ENCODE measurements around the gene TRA2A.
A peak's percentile ranks its signal among the peaks of the same experiment; 100 is the strongest.
"Not testable (repeated sequence)": the region's sequence is repeated elsewhere in the genome, so short reads cannot be mapped to it uniquely, and the experiment has no call there.

The TRA2A gene

GRCh38 chr7:23531794-23532489 is at the start of gene TRA2A:
Gene TRA2A, minus strand, starts transcription at chr7:23531981. Its CDS starts 157 bp downstream, at chr7:23531824.
- DNase-seq (ENCODE audit: low read depth in 1 of 2, low spot score in 1 of 2) = peak; percentile 92 to 97

DNA sequence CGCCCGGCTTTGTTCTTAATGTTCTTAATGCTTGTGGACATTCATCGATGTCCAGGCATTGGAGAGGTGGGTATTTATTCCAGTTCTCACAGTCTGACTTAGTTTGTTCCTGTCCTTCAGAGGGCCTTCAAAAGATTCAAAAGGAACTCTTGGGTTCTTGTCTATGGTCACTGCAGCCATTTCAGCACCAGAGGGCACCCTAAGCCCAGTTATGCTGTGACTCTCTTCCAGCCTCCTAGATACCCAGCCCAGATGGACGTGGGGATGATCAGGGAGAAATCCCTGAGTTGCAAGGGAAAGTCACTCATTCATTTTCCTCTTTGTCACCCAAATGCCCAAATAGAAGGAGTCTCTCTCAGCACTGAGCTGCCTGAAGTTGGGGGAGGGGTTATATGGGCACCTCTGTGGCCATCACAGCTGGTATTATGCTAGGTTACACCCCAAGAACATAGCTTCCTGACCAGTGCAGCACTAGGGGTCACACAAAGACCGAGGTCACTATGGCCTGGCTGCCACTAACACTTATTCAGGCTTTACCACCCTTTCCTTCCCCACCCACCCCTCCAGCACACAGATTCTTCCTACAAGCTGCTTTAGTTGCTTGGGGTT is 38.9 kb upstream of the TRA2A start:
- DNase-seq (ENCODE audit: low read depth in 1 of 2, low spot score in 1 of 2) = peak; percentile 13 to 42

GRCh38 chr7:23558303-23558702 is 26.5 kb upstream of the TRA2A start:
- DNase-seq (ENCODE audit: low read depth in 1 of 2, low spot score in 1 of 2) = no peak

GRCh38 chr7:23547662-23548061 is 15.9 kb upstream of the TRA2A start:
- DNase-seq (ENCODE audit: low read depth in 1 of 2, low spot score in 1 of 2) = no peak

DNA sequence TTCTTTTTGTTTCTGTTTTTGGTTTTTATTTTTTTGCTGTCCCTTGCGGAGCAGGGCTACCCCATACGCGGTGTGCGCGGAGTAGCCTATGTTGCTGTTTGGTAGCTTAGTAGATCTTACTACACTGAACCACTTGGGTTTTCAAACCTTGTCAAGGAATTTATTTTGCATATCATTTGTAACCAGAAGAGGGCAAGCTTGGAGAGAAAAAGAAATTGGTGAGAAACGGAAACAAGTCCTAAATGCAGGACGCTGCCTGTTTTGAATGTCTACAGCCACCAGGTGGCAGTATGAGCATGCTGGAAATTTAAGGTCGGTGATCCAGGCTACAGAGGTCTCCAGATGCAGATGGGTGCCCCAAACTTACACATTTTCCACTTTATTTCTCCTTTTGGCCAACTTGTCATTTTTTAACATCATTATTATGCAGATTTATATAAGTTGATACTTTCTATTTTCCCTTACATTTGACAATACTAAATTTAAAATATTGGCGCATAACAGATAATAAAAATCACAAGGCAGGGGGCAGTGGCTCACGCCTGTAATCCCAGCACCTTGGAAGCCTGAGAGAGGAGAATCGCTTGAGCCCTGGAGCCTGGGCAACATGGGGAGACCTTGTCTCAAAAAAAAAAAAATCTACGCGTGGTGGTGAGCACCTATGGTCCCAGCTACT is 15.3 kb upstream of the TRA2A start:
- peak; percentile 38 to 61 for DNase-seq (ENCODE audit: low read depth in 1 of 2, low spot score in 1 of 2)

DNA sequence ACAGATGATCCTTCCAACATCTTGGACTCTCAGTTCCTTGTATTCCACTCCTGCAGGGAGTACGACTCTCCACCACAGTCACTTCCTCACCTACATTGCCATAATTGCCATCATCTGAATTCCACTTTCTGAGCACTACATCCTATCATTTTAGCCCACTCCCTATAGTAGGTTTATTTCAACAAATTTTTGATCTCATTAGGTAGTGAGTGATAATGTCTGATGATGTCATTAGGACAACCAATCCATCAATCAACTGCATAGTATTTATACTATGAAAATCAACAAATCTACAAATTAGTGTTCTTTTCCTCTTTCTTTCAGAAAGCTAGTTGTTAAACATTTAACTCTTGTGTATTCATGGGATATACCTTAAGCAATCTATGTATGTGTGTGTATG is 13.7 kb upstream of the TRA2A start:
- DNase-seq (ENCODE audit: low read depth in 1 of 2, low spot score in 1 of 2) = no peak

- DNase-seq (ENCODE audit: low read depth in 1 of 2, low spot score in 1 of 2) = no peak
Measured at GRCh38 chr7:23544913-23545354, 13.2 kb upstream of the TRA2A start.

GRCh38 chr7:23542752-23543151 is 11.0 kb upstream of the TRA2A start:
- DNase-seq (ENCODE audit: low read depth in 1 of 2, low spot score in 1 of 2) = no peak

DNA sequence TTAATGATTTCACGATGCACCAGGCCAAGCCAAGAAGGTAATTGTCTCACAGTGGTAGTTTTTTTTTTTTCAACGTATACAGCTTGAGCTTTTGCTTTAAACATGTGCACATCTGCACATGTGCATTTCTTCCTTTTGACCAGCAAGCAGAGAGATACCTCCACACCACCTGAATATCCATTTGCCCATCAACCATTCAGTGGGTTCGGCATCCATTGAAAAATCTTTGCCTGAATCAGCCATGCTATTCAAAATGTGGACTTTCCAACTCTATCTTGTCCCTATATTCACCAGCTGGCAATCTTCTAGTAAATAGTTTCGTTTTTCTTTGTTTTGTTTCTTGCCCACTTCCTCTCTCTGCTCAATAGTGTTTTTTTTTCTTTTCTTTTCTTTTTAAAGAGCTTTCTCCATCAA is 7.7 kb upstream of the TRA2A start:
- DNase-seq (ENCODE audit: low read depth in 1 of 2, low spot score in 1 of 2) = no peak

- DNase-seq (ENCODE audit: low read depth in 1 of 2, low spot score in 1 of 2) = no peak
Measured at GRCh38 chr7:23538301-23538700, 6.5 kb upstream of the TRA2A start.

DNA sequence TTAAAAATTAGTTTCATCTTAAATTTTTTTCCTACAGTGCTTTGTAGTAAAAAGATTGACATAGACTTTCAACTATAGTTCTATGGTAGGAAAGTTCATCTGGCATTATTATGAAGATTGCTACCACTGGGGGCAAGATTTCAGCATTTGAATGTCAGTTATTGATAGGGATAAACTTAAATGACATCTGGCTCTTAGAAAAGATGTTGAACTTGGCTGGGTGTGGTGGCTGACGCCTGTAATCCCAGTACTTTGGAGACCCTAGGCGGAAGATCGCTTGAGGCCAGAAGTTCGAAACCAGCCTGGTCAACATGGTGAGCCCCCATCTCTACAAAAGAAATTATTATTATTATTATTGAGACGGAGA is 1.4 kb upstream of the TRA2A start:
- DNase-seq (ENCODE audit: low read depth in 1 of 2, low spot score in 1 of 2) = no peak

DNA sequence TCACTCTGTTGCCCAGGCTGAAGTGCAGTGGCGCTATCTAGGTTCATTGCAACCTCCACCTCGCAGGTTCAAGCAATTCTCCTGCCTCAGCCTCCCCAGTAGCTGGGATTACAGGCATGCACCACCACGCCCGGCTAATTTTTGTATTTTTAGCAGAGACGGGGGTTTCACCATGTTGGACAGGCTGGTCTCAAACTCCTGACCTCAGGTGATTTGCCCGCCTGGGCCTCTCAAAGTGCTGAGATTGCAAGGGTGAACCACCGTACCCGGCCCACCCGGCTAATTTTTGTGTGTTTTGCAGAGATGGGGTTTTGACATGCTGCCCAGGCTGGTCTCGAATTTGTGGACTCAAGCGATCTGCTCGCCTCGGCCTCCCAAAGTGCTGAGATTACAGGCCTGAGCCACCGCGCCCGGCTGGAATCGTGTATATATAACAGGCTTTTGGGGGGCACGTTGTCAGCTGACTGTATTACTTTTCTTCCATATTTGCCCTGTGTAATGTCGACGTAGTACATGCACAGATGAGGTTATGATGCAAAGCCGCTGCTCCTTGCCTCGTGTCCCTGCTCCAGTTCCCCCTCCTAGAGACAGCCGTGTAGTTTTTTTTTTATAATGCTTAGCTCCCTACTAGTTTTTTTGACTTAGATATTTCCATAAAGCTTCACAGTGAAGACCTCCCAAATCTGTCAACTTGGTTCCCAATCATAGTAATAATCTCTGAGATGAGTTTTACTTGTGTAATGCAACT is 883 bp upstream of the TRA2A start:
- no peak for DNase-seq (ENCODE audit: low read depth in 1 of 2, low spot score in 1 of 2)

- DNase-seq (ENCODE audit: low read depth in 1 of 2, low spot score in 1 of 2) = peak; percentile 8 to 32
Measured at GRCh38 chr7:23531050-23531793, 559 bp downstream of the TRA2A start.

GRCh38 chr7:23530405-23530804 is 1.4 kb downstream of the TRA2A start:
- DNase-seq (ENCODE audit: low read depth in 1 of 2, low spot score in 1 of 2) = no peak

GRCh38 chr7:23529262-23529859 is 2.4 kb downstream of the TRA2A start:
- DNase-seq (ENCODE audit: low read depth in 1 of 2, low spot score in 1 of 2) = no peak

DNA sequence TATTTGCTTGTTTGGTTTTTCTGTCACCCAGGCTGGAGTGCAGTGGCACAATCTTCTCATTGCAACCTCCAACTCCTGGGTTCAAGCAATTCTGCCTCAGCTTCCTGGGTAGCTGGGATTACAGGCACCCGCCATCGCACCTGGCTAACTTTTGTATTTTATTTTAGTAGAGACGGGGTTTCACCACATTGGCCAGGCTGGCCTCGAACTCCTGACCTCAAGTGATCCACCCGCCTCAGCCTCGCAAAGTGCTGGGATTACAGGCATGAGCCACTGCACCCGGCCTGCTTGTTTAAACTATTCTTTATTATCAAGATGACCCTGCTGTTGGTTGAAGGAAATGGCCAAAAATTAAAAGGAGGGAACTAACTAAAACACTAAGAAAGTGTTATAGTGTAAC is 6.2 kb downstream of the TRA2A start:
- not testable (repeated sequence) for DNase-seq (ENCODE audit: low read depth in 1 of 2, low spot score in 1 of 2)

- DNase-seq (ENCODE audit: low read depth in 1 of 2, low spot score in 1 of 2) = no peak
Measured at GRCh38 chr7:23524473-23524872, 7.3 kb downstream of the TRA2A start.

- no peak for DNase-seq (ENCODE audit: low read depth in 1 of 2, low spot score in 1 of 2)
Measured at GRCh38 chr7:23523486-23524075, 8.2 kb downstream of the TRA2A start.

DNA sequence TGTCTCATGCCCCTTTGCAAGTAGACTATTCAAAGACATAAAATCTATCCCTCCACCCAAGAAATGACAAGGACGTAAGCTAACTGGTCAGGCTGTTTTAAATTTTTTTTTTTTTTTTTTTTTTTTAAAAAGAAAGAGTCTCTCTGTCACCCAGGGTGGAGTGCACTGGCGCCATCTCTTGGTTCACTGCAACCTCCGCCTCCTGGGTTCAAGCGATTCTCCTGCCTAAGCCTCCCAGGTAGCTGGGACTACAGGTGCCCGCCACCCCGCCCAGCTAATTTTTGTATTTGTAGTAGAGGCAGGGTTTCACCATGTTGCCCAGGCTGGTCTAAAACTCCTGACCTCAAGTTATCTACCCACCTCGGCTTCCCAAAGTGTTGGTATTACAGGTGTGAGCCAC is 11.2 kb downstream of the TRA2A start:
- no peak for DNase-seq (ENCODE audit: low read depth in 1 of 2, low spot score in 1 of 2)

DNA sequence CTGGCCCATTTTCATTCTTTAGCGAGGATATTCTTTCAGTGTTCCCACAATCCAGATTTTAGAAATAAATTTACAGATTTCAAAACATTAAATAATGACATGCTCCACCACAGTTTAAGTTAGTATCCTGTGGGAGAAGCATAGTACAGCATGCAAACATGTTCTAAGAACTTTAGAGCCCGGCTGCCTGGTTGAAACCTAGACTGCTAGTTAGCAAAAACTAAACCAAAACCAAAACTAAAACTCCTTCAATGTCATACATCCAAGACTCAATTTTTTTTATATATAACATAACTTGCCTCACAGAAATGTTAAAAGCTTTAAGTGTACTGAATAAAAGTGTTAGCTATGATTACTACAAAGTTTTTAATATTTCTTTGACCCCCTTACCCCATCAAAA is 17.0 kb downstream of the TRA2A start:
- no peak for DNase-seq (ENCODE audit: low read depth in 1 of 2, low spot score in 1 of 2)

Data from activated T-helper 1 cell treated with anti-CD3 and anti-CD28 coated beads, Interleukin-2, amount 50 U/mL, for 16 hours (primary cell).